PC-9 (cell line): ENCODE measurements around the gene DRAP1. TPM values are rescaled to one million over a fixed set of nuclear protein-coding genes. Genes with fewer than 3 reads are reported as not detected.
A peak's percentile ranks its signal among the peaks of the same experiment; 100 is the strongest.

Experiments
- BruUV-seq: library from RNA; stranded (reverse); fragments of 400-500 nt; replicated peaks from 2 replicates; lab custom pipeline; 2021; lab: Mats Ljungman, UMichigan
- CTCF ChIA-PET: fragments of 300-600 bp; sonication (Branson Sonifier 250); formaldehyde crosslinking; loops from one replicate; lab custom pipeline; 2022; ENCODE audit warnings: antibody characterized with exemption; lab: Charles Lee
- POLR2A ChIA-PET: fragments of 300-600 bp; sonication (Branson Sonifier 250); formaldehyde crosslinking; loops from one replicate; lab custom pipeline; 2022; ENCODE audit warnings: antibody characterized with exemption; ENCODE audit not compliant: unreplicated experiment; lab: Charles Lee
- DNase-seq, 2 experiments: peaks; one replicate each; pipeline versions ENCODE4 v3.0.0 to v3.0.0-alpha.2; 2015 to 2022; ENCODE audit warnings: mixed read lengths in 1 of 2
- H2AFZ ChIP-seq: fragments of 200-600 bp; sonication (generic); 2 replicates; pipeline ENCODE4 v1.8.1; 2017; ENCODE audit warnings: antibody characterized with exemption
- H3F3A ChIP-seq: fragments of 200-600 bp; sonication (generic); 2 replicates; pipeline ENCODE4 v1.8.1; 2017; ENCODE audit warnings: antibody characterized with exemption, mild to moderate bottlenecking, low read depth; ENCODE audit not compliant: insufficient read depth
- H3K27ac ChIP-seq: fragments of 200-600 bp; sonication (generic); 2 replicates; pipeline ENCODE4 v1.6.1; 2016; ENCODE audit warnings: mixed run types
- H3K27me3 ChIP-seq: fragments of 200-600 bp; sonication (generic); 2 replicates; pipeline ENCODE4 v1.6.1; 2016; ENCODE audit warnings: low read depth, mixed run types; ENCODE audit not compliant: insufficient read depth
- H3K36me3 ChIP-seq: fragments of 200-600 bp; sonication (generic); 2 replicates; pipeline ENCODE4 v1.6.1; 2016; ENCODE audit warnings: low read depth, mixed run types
- H3K4me1 ChIP-seq: fragments of 200-600 bp; sonication (generic); replicated peaks from 2 replicates; pipeline ENCODE4 v1.6.1; 2016; ENCODE audit warnings: mixed run types; ENCODE audit not compliant: insufficient read depth
- H3K4me2 ChIP-seq: fragments of 200-600 bp; sonication (generic); 2 replicates; pipeline ENCODE4 v1.6.1; 2017; ENCODE audit warnings: mixed run types
- H3K4me3 ChIP-seq: fragments of 200-600 bp; sonication (generic); 2 replicates; pipeline ENCODE4 v1.6.1; 2016; ENCODE audit warnings: mixed run types
- H3K79me2 ChIP-seq: fragments of 200-600 bp; sonication (generic); 2 replicates; pipeline ENCODE4 v1.6.1; 2017; ENCODE audit warnings: low read depth, mixed run types
- H3K9me2 ChIP-seq: fragments of 200-600 bp; sonication (generic); 2 replicates; pipeline ENCODE4 v1.8.1; 2017; ENCODE audit warnings: mild to moderate bottlenecking; ENCODE audit not compliant: insufficient read depth
- H3K9me3 ChIP-seq: fragments of 200-600 bp; sonication (generic); 2 replicates; pipeline ENCODE4 v1.8.1; 2016; ENCODE audit warnings: low read depth; ENCODE audit not compliant: insufficient read depth
- H4K20me1 ChIP-seq: fragments of 200-600 bp; sonication (generic); 2 replicates; pipeline ENCODE4 v1.8.1; 2017; ENCODE audit not compliant: insufficient read depth
- EZH2 ChIP-seq: fragments of 200-600 bp; sonication (generic); IDR thresholded peaks from 2 replicates; pipeline ENCODE4 v1.8.0; 2017; ENCODE audit warnings: antibody characterized with exemption, low read depth
- intact Hi-C: fragments of 100-400 bp; cut with micrococcal nuclease; formaldehyde crosslinking; loops from one replicate; pipeline ENCODE4 v1.10.0; 2022; ENCODE audit not compliant: unreplicated experiment
- total RNA-seq: library from RNA; stranded (reverse); gene quantifications from 2 replicates; pipeline ENCODE4 v1.2.3, GENCODE V29; 2021
- TF ChIP-seq, protein P1 (sequence below): fragments of 200-600 bp; sonication (generic); conservative IDR thresholded peaks from 2 replicates; pipeline ENCODE4 v1.6.1; 2017; ENCODE audit warnings: mixed run types, antibody characterized with exemption, mild to moderate bottlenecking, moderate library complexity

DRAP1 gene
- total RNA-seq, 1 experiment from 2014 or later: 220 TPM

- no TSS peak for BruUV-seq
- H4K20me1 ChIP-seq: peaks cover 55% of the 10 kb centered on the region
- peaks cover 77% of the 10 kb centered on the region for H3K79me2 ChIP-seq
- TF ChIP-seq, protein P1, sequence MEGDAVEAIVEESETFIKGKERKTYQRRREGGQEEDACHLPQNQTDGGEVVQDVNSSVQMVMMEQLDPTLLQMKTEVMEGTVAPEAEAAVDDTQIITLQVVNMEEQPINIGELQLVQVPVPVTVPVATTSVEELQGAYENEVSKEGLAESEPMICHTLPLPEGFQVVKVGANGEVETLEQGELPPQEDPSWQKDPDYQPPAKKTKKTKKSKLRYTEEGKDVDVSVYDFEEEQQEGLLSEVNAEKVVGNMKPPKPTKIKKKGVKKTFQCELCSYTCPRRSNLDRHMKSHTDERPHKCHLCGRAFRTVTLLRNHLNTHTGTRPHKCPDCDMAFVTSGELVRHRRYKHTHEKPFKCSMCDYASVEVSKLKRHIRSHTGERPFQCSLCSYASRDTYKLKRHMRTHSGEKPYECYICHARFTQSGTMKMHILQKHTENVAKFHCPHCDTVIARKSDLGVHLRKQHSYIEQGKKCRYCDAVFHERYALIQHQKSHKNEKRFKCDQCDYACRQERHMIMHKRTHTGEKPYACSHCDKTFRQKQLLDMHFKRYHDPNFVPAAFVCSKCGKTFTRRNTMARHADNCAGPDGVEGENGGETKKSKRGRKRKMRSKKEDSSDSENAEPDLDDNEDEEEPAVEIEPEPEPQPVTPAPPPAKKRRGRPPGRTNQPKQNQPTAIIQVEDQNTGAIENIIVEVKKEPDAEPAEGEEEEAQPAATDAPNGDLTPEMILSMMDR: no peak
- no peak for TF ChIP-seq EZH2
- H3F3A ChIP-seq: peaks cover 94% of the 10 kb centered on the region
- H3K9me2 ChIP-seq: no peaks in the 10 kb centered on the region
- no peak overlapping the region for H2AFZ ChIP-seq
- H3K27ac ChIP-seq: no peak overlapping the region
- 0 out of 2 replicates have a peak overlapping the region, but pooled peaks have one; percentile 16 for H3K4me2 ChIP-seq
- DNase-seq: no peak
- POLR2A ChIA-PET: interaction anchor here (0.6 kb wide), 1 partner anchor 784 kb away, joined by 4 read pairs; the partner anchor contains the start of gene RBM4B
- peaks cover 44% of the 10 kb centered on the region for H3K4me1 ChIP-seq
- intact Hi-C loops: no loop called here
- no peak overlapping the region for H3K4me3 ChIP-seq
- H3K27me3 ChIP-seq: no peaks in the 10 kb centered on the region
- no peaks in the 10 kb centered on the region for H3K9me3 ChIP-seq
- H3K36me3 ChIP-seq: peaks cover 27% of the 10 kb centered on the region
- CTCF ChIA-PET: no interaction called here
Observed at GRCh38 chr11:65894034-65894591, 25.1 kb upstream of the DRAP1 start.

GRCh38 chr11:65895482-65895981 is 23.7 kb upstream of the DRAP1 start:
- DNase-seq: no peak
- H3F3A ChIP-seq: peaks cover 83% of the 10 kb centered on the region
- POLR2A ChIA-PET: interaction anchor here (0.7 kb wide), 1 partner anchor 36 kb away, joined by 6 read pairs; no protein-coding TSS in a partner anchor
- H3K4me1 ChIP-seq: peaks cover 33% of the 10 kb centered on the region
- peaks cover 55% of the 10 kb centered on the region for H4K20me1 ChIP-seq
- no TSS peak for BruUV-seq
- no peaks in the 10 kb centered on the region for H3K27me3 ChIP-seq
- no peaks in the 10 kb centered on the region for H3K9me2 ChIP-seq
- peaks cover 27% of the 10 kb centered on the region for H3K36me3 ChIP-seq
- intact Hi-C loops: no loop called here
- no peak overlapping the region for H3K4me3 ChIP-seq
- peak overlapping the region; percentile 91 for H3K4me2 ChIP-seq
- H2AFZ ChIP-seq: no peak overlapping the region
- peaks cover 86% of the 10 kb centered on the region for H3K79me2 ChIP-seq
- no peak for TF ChIP-seq EZH2
- TF ChIP-seq, protein P1: no peak
- CTCF ChIA-PET: interaction anchor here (0.6 to 0.9 kb wide), 2 partner anchors 9 to 21 kb away, joined by 4 to 6 read pairs; no protein-coding TSS in a partner anchor
- H3K9me3 ChIP-seq: no peaks in the 10 kb centered on the region
- H3K27ac ChIP-seq: peak overlapping the region; percentile 95

DNA sequence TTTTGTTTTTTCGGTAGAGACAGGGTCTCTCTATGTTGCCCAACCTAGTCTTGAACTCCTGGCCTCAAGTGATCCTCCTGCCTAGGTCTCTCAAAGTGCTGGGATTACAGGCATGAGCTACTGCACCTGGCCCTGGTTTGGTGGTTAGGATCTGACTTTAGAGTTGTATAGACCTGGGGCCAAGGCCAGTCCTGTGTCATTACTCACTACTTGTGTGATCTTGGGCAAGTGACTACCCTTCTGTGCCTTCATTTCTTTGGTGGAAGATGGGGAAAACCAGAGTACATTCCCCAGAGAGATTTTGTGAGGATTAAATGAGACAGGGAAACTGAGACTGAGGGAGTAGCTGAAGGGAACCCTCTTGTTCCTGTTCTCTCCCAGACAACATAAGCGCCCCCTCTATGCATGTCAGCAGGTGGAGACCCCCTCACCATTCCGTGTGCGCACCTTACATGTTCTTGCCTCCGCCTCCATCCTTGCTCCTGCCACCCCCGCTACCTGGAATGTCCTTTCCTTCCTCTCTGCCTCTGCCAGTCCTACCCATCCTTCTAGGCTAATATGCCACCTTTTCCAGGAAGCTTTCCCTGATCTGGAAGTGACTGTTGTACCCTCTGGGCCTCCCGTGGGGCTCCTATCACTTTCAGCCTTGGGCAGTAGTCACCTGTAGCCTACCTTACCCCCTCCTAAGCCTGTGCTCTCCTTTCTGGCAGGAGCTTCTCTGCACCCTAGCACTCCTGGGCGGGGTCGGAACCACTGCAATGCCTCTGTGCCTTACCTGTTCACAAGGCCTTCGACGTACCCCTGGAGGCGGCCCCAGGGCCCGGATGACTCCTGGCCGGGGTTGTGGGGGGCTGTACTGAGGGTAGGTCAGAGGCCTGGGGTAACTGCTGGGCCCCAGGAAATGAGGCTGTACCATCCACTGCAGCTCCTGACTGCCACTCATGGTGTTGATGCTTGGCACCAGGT is 22.9 kb upstream of the DRAP1 start:
- intact Hi-C loops: no loop called here
- Histone ChIP-seq H3K4me3 (no peak overlapping the region), H3K36me3 (peaks cover 27% of the 10 kb centered on the region), H3K79me2 (peaks cover 83% of the 10 kb centered on the region), H3K4me2 (peak overlapping the region; percentile 91), H2AFZ (no peak overlapping the region), H4K20me1 (peaks cover 53% of the 10 kb centered on the region), H3K27me3 (no peaks in the 10 kb centered on the region), H3K9me3 (no peaks in the 10 kb centered on the region), H3K9me2 (no peaks in the 10 kb centered on the region), H3F3A (peaks cover 83% of the 10 kb centered on the region), H3K27ac (peak overlapping the region; percentile 95), H3K4me1 (peaks cover 40% of the 10 kb centered on the region)
- no TSS peak for BruUV-seq
- ChIA-PET CTCF (interaction anchor here (0.6 to 1.3 kb wide), 3 partner anchors 8 to 20 kb away, joined by 4 to 6 read pairs (median 4); partner anchors contain the start of gene FIBP), POLR2A (interaction anchor here (0.7 kb wide), 1 partner anchor 9 kb away, joined by 4 read pairs; no protein-coding TSS in a partner anchor)
- TF ChIP-seq, protein P1: no peak
- TF ChIP-seq EZH2: no peak
- no peak for DNase-seq
